CD4-positive, alpha-beta T cell treated with Interleukin-21 for 1 hour (primary cell): Measurements from ENCODE around the gene SREBF2.
"Not testable (repeated sequence)": the region's sequence is repeated elsewhere in the genome, so short reads cannot be mapped to it uniquely, and the experiment has no call there.

Source experiments
- DNase-seq: peaks from one replicate; pipeline ENCODE4 v3.0.0-alpha.2; 2020

Gene SREBF2

DNA sequence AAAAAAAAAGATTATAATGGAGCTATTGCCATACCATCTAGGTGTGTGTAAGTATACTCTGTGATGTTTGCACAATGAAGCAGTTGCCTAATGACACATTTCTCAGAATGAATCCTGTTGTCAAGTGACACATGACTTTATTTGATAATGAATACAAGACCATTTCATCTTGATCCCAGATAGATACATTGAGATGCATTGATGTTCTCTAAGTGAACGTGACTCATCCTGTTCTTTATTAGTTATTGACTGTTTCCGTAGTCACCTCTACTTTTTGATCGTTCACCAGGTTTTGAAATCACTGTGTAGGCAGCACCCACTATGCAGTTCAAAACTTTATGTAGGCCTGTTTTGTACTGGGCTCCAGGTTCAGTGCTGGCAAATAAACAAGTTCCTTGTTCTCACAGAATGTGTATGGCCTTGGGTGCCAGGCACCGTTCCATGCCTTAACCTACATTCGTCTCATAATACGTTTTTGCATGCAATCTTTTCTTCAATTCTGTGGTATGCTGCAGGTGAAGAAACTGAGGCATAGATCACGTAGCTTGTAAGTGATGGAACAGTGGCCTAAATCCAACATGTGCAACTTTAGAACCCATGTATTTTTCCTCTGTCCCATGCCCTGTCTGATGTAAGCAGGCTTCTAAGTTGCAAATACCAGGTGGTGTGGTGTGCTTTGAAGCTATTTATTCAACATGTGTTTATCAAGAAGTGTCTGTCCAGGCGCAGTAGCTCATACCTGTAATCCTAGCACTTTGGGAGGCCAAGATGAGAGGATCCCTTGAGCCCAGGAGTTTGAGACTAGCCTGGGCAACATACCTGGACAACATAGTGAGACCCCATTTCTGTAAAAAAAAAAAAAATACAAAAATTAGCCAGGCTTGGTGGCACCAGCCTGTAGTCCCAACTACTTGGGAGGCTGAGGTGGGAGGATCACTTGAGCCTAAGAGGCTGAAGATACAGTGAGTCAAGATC lies 10.4 kb downstream of the SREBF2 start:
- no peak for DNase-seq

DNA sequence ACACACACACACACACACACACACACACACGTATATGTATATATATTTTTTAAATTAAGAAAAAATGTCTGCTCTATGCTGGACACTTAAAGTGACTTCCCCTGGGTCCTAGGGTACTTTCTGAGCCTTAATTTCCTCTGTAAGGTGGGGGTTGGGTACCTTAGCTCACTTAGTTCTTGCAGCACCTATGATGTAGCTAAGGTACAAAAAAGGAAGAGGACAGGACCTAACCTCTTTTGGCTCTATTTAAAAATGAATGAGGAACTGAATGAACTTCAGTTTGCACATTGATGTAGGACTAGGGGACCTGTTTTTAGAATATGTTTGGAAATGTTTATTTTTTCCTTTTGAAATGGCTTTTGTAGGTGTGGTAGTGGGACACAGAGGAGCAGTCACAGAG lies 11.1 kb downstream of the SREBF2 start:
- DNase-seq, result no peak

DNA sequence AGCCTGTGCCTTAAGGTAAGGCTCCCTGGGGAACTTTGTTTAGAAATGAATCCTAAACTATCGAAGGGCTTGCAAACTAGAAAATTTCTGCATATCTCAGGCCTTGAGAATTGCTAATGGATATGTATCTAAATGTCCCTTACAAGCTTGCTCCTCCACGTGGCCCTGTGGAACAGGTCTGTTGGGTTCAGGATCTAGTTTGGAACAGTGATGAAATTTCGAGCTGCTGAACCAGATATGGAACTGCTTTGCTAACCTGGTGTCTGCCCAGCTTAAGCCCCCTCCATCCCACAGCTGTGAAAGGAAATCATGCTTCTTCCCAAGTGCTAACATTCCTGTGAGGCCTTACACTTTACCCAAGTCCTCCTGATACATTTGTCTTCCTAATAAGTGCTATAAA lies 11.6 kb downstream of the SREBF2 start:
- DNase-seq, result no peak

DNA sequence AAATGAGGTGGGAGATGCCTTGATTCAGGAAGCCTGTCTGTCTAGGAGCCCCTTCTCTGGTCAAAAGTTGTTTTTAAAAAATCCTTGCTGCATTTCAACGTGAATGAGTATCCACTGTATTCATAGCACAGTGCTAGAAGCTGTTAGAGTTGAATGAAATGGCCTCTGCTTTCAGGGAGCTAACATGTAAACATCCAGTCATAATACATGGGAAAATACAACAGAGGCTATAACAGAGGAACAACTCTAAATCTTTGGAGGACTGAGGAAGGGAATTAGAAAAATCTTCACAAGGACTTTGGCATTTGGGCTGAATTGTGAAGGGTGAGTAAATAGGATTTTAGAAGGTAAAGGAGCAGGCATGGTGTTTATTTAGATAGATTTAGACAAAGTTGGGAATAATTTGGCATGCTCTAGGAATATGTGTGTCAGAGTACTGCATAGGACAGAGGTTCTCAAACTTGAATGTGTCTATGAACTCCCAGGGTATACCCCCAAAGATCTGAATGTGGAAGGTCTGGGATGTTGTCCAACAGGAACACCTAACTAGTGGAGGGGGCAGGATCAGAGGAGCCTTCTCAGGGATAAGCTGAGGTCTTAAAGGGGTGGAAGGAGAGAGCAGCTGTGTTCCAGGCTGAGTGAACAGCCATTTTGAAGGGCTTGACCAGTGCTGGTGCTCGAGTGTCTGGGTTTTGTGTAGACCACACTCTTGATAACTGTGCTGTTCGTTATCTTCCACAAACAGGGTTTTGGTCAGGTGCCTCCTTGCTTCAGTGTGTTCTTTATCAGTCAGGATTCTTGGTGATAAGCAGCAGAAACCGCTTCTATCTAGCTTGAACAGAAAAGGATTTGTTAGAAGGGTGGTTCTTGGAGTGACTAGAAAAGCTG lies 12.7 kb downstream of the SREBF2 start:
- DNase-seq, result no peak

DNA sequence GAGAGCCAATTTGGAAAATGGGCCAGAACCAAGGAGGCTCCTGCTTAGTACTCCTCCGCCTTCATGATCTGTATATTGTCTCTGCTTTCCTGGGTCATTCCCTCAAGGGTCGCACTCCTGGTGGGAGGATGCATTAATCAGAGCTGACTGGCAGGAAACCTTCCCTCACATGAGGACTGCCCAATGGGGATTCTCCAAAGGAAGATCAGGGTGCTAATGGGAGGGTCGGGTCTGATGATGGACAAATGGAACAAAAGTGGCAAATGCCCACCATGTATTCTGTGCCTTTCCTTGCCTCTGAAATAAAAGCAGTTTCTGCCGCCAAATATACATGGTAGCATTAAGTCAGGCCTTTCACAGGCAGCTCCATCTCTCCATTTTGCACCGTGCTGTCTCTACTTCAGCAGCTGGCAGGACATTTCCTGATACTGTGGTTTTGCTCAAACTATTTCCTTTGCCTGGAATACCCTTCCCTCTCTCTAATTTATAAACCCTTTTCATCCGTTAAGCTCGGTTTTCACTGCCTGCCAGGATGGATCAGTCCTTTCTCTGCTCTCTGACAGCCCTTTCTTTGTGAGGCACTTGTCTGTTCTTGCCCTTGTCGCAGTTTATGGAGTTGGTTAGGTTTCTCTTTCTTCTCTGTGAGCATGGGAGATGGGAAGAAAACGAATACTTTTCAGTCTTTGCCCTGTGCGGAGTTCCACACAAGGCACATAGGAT lies 13.5 kb downstream of the SREBF2 start:
- DNase-seq, result no peak

GRCh38 chr22:41847300-41847699 lies 14.4 kb downstream of the SREBF2 start:
- DNase-seq, result no peak

- DNase-seq, result peak; percentile 26
These were observed 15.6 kb downstream of the SREBF2 start for GRCh38 chr22:41848468-41848867.

GRCh38 chr22:41856469-41856868 lies 23.6 kb downstream of the SREBF2 start:
- no peak for DNase-seq

DNA sequence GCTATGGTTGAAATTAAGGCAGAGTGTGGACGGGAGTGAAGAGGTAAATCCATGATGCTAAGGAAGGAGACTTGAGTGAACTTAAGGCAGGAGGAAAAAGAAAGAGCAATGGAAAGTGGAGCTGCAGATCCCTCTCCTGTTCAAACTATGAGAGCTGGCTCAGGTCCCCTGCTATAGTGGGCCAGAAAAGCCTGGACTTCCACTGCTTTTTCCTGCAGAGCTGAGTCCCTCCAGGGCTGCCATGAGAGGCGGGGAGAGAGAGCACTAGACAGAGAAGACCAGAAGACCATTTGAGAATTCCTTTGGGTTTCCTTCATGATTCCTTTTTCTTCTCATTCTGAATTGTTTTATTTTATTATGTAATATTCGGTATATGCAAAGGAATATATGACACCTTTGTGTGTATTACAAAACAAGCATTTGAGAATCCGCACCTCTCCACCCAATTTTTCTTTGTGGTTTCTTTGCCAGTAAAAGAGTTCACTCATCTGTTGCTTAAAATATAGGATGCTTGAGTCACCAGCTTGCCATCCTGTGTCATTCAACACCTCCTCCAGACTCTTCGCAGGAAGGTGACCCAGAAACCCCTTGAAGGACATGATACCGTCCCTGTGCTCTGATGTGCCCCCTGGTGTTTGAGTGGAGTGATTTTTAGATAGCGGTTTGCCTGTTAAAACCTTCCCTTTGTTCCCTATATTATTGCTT lies 24.4 kb downstream of the SREBF2 start:
- DNase-seq, result peak; percentile 85

DNA sequence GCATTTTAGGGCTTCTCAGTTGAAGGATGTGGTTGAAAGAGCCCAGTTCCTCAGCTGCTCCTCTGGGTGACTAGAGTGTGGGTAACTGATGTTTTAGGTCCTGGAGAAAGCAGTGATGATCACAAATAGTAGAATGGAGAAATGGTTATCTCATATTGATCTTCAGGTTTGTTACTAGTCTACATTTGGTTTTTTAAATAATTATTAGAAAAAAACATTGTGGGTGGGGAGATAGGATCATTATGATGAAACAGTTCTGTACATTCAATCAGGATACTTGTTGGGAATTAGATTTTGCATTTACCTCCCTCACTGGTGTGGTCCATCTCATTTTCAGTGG lies 24.9 kb downstream of the SREBF2 start:
- no peak for DNase-seq

GRCh38 chr22:41862160-41862529 lies 29.2 kb downstream of the SREBF2 start:
- DNase-seq, result peak; percentile 49

DNA sequence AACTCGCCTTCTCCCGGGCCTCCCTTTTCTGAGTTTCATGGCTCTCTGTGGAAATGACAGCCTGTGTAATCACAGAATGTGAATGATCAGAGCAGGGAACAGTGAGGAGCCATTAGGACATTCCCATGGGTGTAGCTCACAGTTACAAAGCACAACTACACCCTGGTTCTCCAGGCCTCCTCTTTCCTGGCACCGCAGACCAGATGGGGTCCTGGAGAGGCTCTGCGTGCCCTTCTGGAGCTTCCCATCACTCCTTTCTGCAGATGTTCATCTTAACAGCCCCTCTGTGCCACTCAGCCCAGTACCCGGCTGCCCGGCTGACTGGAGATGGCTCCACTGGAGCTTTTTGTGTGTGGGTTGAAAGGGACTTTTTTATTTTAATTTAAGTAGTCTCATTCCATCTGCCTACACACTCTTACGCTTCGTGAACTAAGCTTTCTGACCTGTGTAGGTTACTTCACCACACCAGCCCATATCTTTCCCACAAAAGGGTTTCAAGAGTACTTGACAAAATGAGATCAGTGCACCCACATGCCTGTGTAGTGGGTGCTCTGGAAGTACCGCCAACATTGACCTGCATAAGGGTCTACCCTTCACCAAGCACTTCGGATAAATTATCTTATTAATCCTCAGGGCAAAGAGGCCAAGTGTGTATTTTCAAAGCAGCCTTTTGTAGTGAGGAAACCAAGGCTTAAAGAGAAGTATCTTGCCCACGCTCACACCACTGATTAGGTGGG lies 29.8 kb downstream of the SREBF2 start:
- DNase-seq, result peak; percentile 19

DNA sequence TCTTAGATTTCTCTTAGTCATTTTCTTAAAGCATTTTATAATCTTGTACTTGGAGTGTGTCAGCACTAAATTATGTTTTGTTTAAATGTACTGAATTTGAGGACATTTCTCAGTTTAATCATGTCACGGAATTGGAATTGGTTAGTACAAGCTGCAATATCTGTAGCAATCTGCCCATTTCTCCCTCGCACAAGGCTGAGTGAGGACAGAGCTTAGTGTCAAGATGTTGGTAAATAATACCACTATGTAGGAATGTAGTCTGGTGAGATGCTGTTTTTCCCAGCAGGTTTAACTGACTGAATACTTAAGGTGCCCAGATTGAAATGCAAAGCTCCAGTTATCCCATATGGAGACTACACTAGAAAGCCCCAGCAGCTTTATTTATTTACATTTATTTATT lies 30.6 kb downstream of the SREBF2 start:
- no peak for DNase-seq

- no peak for DNase-seq
These were observed 35.7 kb downstream of the SREBF2 start for GRCh38 chr22:41868556-41868955.

- DNase-seq, result not testable (repeated sequence)
These were observed 37.2 kb downstream of the SREBF2 start for GRCh38 chr22:41870081-41870480.

DNA sequence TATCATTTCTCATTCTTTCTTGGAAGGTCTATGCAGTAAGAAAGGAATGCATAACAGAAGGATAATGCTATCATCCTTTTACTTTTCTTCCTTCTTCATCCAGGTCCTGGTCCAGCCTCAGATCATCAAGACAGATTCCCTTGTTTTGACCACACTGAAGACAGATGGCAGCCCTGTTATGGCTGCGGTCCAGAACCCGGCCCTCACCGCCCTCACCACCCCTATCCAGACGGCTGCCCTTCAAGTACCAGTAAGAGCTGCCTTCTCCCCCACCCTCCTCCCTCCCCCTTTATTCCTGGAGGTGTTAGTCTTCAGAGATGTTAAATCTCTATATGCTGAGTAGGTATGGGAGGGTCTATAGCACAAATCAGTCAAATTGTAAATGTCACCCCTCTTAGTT lies 37.9 kb downstream of the SREBF2 start:
- DNase-seq, result no peak

GRCh38 chr22:41873391-41873790 lies 40.5 kb downstream of the SREBF2 start:
- peak; percentile 59 for DNase-seq

DNA sequence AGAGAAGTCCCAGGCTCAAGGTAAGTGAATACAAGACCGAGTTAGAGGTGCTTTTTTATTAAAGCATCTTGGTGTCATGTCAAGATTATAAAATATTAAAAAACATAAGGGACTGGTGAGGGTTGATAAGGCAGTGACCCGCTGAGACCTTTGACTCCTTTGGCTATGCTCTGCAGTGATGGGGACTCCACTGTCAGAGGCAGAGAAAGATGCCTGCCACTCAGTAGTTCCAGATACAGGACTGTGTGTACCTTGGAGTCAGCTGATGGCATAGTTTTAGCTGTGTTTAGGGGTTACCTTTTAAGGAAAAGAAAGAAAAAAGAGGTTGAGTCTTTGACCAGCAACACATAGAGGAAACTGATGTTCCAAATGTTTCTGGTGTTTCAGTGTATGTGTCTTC lies 41.2 kb downstream of the SREBF2 start:
- no peak for DNase-seq

DNA sequence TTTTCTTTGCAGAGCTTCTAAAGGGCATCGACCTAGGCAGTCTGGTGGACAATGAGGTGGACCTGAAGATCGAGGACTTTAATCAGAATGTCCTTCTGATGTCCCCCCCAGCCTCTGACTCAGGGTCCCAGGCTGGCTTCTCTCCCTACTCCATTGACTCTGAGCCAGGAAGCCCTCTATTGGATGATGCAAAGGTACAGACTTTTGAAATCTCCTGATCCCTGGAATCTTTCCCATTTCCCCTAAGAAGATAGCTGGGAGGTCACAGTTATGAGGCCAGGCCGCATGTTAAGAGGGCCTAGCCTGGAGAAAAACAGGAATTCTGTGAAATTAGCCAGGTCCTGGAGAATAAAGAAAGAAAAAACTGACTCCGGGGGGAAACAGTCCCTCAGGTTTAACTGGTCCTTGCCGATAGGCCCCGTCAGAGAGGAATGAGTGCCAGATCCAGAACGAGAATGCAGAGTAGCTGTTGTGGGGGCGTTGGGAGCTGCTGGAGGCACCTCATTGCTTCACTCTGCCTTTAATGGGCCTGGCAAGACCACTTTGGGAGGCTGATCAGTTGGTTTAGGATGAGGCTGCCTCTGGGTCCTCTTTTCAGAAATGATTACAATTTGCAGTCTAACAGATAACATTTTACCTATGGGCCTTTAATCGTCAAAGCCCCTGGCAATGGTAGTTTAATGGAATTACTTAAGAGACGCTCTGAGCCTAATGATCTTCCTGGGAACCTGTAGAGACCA lies 42.8 kb downstream of the SREBF2 start:
- no peak for DNase-seq

GRCh38 chr22:41876275-41876674 lies 43.4 kb downstream of the SREBF2 start:
- DNase-seq, result no peak

GRCh38 chr22:41876675-41877074 lies 43.8 kb downstream of the SREBF2 start:
- DNase-seq, result no peak
